ENCODE measurements around the gene INSIG2.
"Not testable (repeated sequence)": the region's sequence is repeated elsewhere in the genome, so short reads cannot be mapped to it uniquely, and the experiment has no call there.

INSIG2 gene

GRCh38 chr2:118085173-118086023 lies 2.9 kb upstream of the INSIG2 start:
- Mint-ChIP-seq H3K27ac (no peak overlapping the region), H3K4me1 (no peaks in the 10 kb centered on the region), H3K4me3 (no peak overlapping the region), H3K27me3 (no peaks in the 10 kb centered on the region), H3K9me3 (no peaks in the 10 kb centered on the region)
- DNase-seq, result no peak
- ATAC-seq, result no peak

GRCh38 chr2:118086024-118086633 lies 2.1 kb upstream of the INSIG2 start:
- Mint-ChIP-seq H3K4me3 (no peak overlapping the region), H3K27ac (no peak overlapping the region), H3K9me3 (no peaks in the 10 kb centered on the region), H3K27me3 (no peaks in the 10 kb centered on the region), H3K4me1 (no peaks in the 10 kb centered on the region)
- DNase-seq (no peak), ATAC-seq (no peak)

- Mint-ChIP-seq H3K4me1 (peaks cover 10% of the 10 kb centered on the region), H3K27me3 (no peaks in the 10 kb centered on the region), H3K4me3 (peak overlapping the region; percentile 90 to 91), H3K9me3 (peaks cover 0 to 4% of the 10 kb centered on the region in 2 donors), H3K27ac (no peak overlapping the region)
- peak; percentile 33 for ATAC-seq
- peak in 1 of 2 donors; percentile 23 for DNase-seq
Measured at GRCh38 chr2:118089139-118089800, 999 bp downstream of the INSIG2 start.

- H3K27me3 Mint-ChIP-seq, result no peaks in the 10 kb centered on the region
- H3K27ac Mint-ChIP-seq, result no peak overlapping the region
- H3K9me3 Mint-ChIP-seq, result peaks cover 0 to 4% of the 10 kb centered on the region in 2 donors
- peaks cover 23% of the 10 kb centered on the region for H3K4me1 Mint-ChIP-seq
- DNase-seq (no peak), ATAC-seq (no peak)
- H3K4me3 Mint-ChIP-seq, result peak overlapping the region; percentile 16 to 59
Measured at GRCh38 chr2:118090387-118091139, 2.3 kb downstream of the INSIG2 start.

GRCh38 chr2:118091140-118091478 lies 2.8 kb downstream of the INSIG2 start:
- ATAC-seq (no peak), DNase-seq (no peak)
- Mint-ChIP-seq H3K9me3 (peaks cover 0 to 4% of the 10 kb centered on the region in 2 donors), H3K27me3 (no peaks in the 10 kb centered on the region), H3K4me3 (no peak overlapping the region), H3K27ac (no peak overlapping the region), H3K4me1 (peaks cover 27% of the 10 kb centered on the region)

GRCh38 chr2:118091631-118092030 lies 3.4 kb downstream of the INSIG2 start:
- Mint-ChIP-seq H3K27ac (no peak overlapping the region), H3K27me3 (no peaks in the 10 kb centered on the region), H3K4me3 (no peak overlapping the region), H3K9me3 (peaks cover 0 to 4% of the 10 kb centered on the region in 2 donors), H3K4me1 (peaks cover 27% of the 10 kb centered on the region)
- DNase-seq (no peak), ATAC-seq (no peak)

GRCh38 chr2:118094102-118094501 lies 5.8 kb downstream of the INSIG2 start:
- ATAC-seq, H3K27me3 Mint-ChIP-seq, DNase-seq, H3K9me3 Mint-ChIP-seq, H3K27ac Mint-ChIP-seq: not testable (repeated sequence)
- H3K4me3 Mint-ChIP-seq, result peak overlapping the region in 1 of 2 donors; percentile 7
- peaks cover 35% of the 10 kb centered on the region for H3K4me1 Mint-ChIP-seq

- H3K4me1 Mint-ChIP-seq, result peaks cover 35% of the 10 kb centered on the region
- peak overlapping the region in 1 of 2 donors; percentile 7 for H3K4me3 Mint-ChIP-seq
- ATAC-seq (peak; percentile 83), DNase-seq (no peak)
- peaks cover 0 to 4% of the 10 kb centered on the region in 2 donors for H3K9me3 Mint-ChIP-seq
- H3K27me3 Mint-ChIP-seq, result no peaks in the 10 kb centered on the region
- H3K27ac Mint-ChIP-seq, result no peak overlapping the region
Measured at GRCh38 chr2:118094503-118094902, 6.2 kb downstream of the INSIG2 start.

- DNase-seq (no peak), ATAC-seq (peak; percentile 71)
- Mint-ChIP-seq H3K9me3 (peaks cover 0 to 4% of the 10 kb centered on the region in 2 donors), H3K4me3 (peak overlapping the region in 1 of 2 donors; percentile 1), H3K27ac (no peak overlapping the region), H3K27me3 (no peaks in the 10 kb centered on the region), H3K4me1 (peaks cover 35% of the 10 kb centered on the region)
Measured at GRCh38 chr2:118095610-118096009, 7.3 kb downstream of the INSIG2 start.

- ATAC-seq (no peak), DNase-seq (no peak)
- Mint-ChIP-seq H3K27me3 (no peaks in the 10 kb centered on the region), H3K4me3 (no peak overlapping the region), H3K4me1 (peaks cover 42% of the 10 kb centered on the region), H3K9me3 (peaks cover 0 to 2% of the 10 kb centered on the region in 2 donors), H3K27ac (peak overlapping the region in 1 of 2 donors; percentile 38)
Measured at GRCh38 chr2:118097657-118098056, 9.4 kb downstream of the INSIG2 start.

- Mint-ChIP-seq H3K27me3 (no peaks in the 10 kb centered on the region), H3K4me3 (no peak overlapping the region), H3K27ac (peak overlapping the region in 1 of 2 donors; percentile 38), H3K4me1 (peaks cover 39% of the 10 kb centered on the region), H3K9me3 (no peaks in the 10 kb centered on the region)
- ATAC-seq, result no peak
- DNase-seq, result no peak
Measured at GRCh38 chr2:118098307-118099030, 10.2 kb downstream of the INSIG2 start.

- no peaks in the 10 kb centered on the region for H3K9me3 Mint-ChIP-seq
- no peak overlapping the region for H3K4me3 Mint-ChIP-seq
- peak overlapping the region; percentile 54 to 86 for H3K27ac Mint-ChIP-seq
- H3K27me3 Mint-ChIP-seq, result no peaks in the 10 kb centered on the region
- DNase-seq (no peak), ATAC-seq (peak; percentile 70)
- peaks cover 25% of the 10 kb centered on the region for H3K4me1 Mint-ChIP-seq
Measured at GRCh38 chr2:118102433-118103082, 14.3 kb downstream of the INSIG2 start.

GRCh38 chr2:118103951-118104940 lies 16.0 kb downstream of the INSIG2 start:
- Mint-ChIP-seq H3K27ac (peak overlapping the region in 1 of 2 donors; percentile 54), H3K9me3 (no peaks in the 10 kb centered on the region), H3K27me3 (no peaks in the 10 kb centered on the region), H3K4me1 (peaks cover 16% of the 10 kb centered on the region), H3K4me3 (no peak overlapping the region)
- DNase-seq (no peak), ATAC-seq (peak; percentile 73)

All from stimulated activated naive CD8-positive, alpha-beta T cell treated with anti-CD3 and anti-CD28 coated beads, Interleukin-15, amount 100 ng/mL, for 72 hours (primary cell).